HepG2 (cell line): ENCODE measurements around the gene DNAJA2. TPM values are rescaled to one million over a fixed set of nuclear protein-coding genes. Genes with fewer than 3 reads are reported as not detected.

Source experiments
- AKAP8 ChIP-seq: sonication (generic); formaldehyde crosslinking; IDR thresholded peaks from 2 replicates; pipeline ENCODE4 v1.5.1; 2020; ENCODE audit warnings: mild to moderate bottlenecking, missing genetic modification reagents
- HHEX ChIP-seq: IDR thresholded peaks from 2 replicates; pipeline ENCODE4 v1.6.1; 2016; ENCODE audit warnings: control low read depth
- HOXA9 ChIP-seq: sonication (generic); formaldehyde crosslinking; IDR thresholded peaks from 2 replicates; pipeline ENCODE4 v1.8.1; 2022; ENCODE audit warnings: missing genetic modification reagents, mild to moderate bottlenecking, moderate library complexity, borderline replicate concordance
- KLF9 ChIP-seq: IDR thresholded peaks from 2 replicates; pipeline ENCODE4 v1.6.1; 2016; ENCODE audit warnings: low read depth
- NR2F6 ChIP-seq, 2 experiments: IDR thresholded peaks; 2 replicates each; pipeline ENCODE4 v1.6.1; 2016; ENCODE audit warnings: antibody characterized with exemption in 1 of 2, mild to moderate bottlenecking in 1 of 2
- PLRG1 ChIP-seq: fragments of 450-650 bp; conservative IDR thresholded peaks from 2 replicates; pipeline ENCODE4 v1.6.1; 2016
- ZBTB46 ChIP-seq: sonication (generic); formaldehyde crosslinking; IDR thresholded peaks from 2 replicates; pipeline ENCODE4 v1.4.0; 2020; ENCODE audit warnings: mild to moderate bottlenecking, missing genetic modification reagents, borderline replicate concordance
- ZBTB7A ChIP-seq: sonication (generic); formaldehyde crosslinking; IDR thresholded peaks from 2 replicates; pipeline ENCODE4 v1.8.0; 2022; ENCODE audit warnings: mild to moderate bottlenecking, missing genetic modification reagents
- ZNF558 ChIP-seq: sonication (generic); formaldehyde crosslinking; IDR thresholded peaks from 2 replicates; pipeline ENCODE4 v1.9.0; 2022; ENCODE audit warnings: mild to moderate bottlenecking, missing genetic modification reagents, borderline replicate concordance
- ZNF619 ChIP-seq: sonication (generic); formaldehyde crosslinking; IDR thresholded peaks from 2 replicates; pipeline ENCODE4 v1.4.0; 2020; ENCODE audit warnings: mild to moderate bottlenecking, missing genetic modification reagents
- ZNF639 ChIP-seq: conservative IDR thresholded peaks from 2 replicates; pipeline ENCODE4 v1.6.1; 2018; ENCODE audit warnings: missing genetic modification reagents
- ZNF687 ChIP-seq: sonication (generic); formaldehyde crosslinking; IDR thresholded peaks from 2 replicates; pipeline ENCODE4 v1.5.1; 2020; ENCODE audit warnings: mild to moderate bottlenecking, missing genetic modification reagents, moderate library complexity
- ZNF775 ChIP-seq: sonication (generic); formaldehyde crosslinking; IDR thresholded peaks from 2 replicates; pipeline ENCODE4 v1.4.0; 2020; ENCODE audit warnings: missing genetic modification reagents, mild to moderate bottlenecking, moderate library complexity, borderline replicate concordance
- polyA plus RNA-seq, 8 experiments: library from polyadenylated mRNA; depleted of rRNA in 3 of 8; stranded (reverse) in 7 of 8; unstranded in 1 of 8; fragments of >200 nt; fragmentation: Illumina TruSeq in 4 of 8; extraction: Trizol in 4 of 8; gene quantifications; 2 replicates each; pipeline versions ENCODE4 v1.2.1 to v1.2.3, GENCODE V29; 2011 to 2016; ENCODE audit warnings: low read depth in 4 of 8, missing spikeins in 1 of 8, mixed read lengths in 1 of 8; ENCODE audit not compliant: insufficient read depth in 1 of 8
- total RNA-seq, 5 experiments: library from RNA; depleted of rRNA; stranded (reverse); fragments of >200 nt; fragmentation: Illumina TruSeq; extraction: Trizol; gene quantifications; 2 replicates each; pipeline ENCODE4 v1.2.3, GENCODE V29; 2016; ENCODE audit warnings: low read depth in 1 of 5
- TF ChIP-seq, protein P1 (sequence below): sonication (generic); formaldehyde crosslinking; IDR thresholded peaks from 2 replicates; pipeline ENCODE4 v1.4.0; 2020; ENCODE audit warnings: mild to moderate bottlenecking, missing genetic modification reagents
- TF ChIP-seq, protein P2 (sequence below): sonication (generic); formaldehyde crosslinking; IDR thresholded peaks from 2 replicates; pipeline ENCODE4 v1.8.1; 2023; ENCODE audit warnings: mild to moderate bottlenecking, missing genetic modification reagents, borderline replicate concordance
- TF ChIP-seq, protein P3 (sequence below): sonication (generic); formaldehyde crosslinking; IDR thresholded peaks from 2 replicates; pipeline ENCODE4 v1.4.0; 2020; ENCODE audit warnings: missing genetic modification reagents
- TF ChIP-seq, protein P4 (sequence below): sonication (generic); formaldehyde crosslinking; IDR thresholded peaks from 2 replicates; pipeline ENCODE4 v1.8.0; 2022; ENCODE audit warnings: mild to moderate bottlenecking, missing genetic modification reagents; ENCODE audit not compliant: insufficient replicate concordance

DNAJA2 gene
- total and polyA plus RNA-seq, 2 of the 13 experiments (the other 11 are each of a cell fraction or from before 2014, with no cell fraction given) = 25.4 to 176 TPM

GRCh38 chr16:46948548-46949166, 24.8 kb downstream of the DNAJA2 start (continued):
- TF ChIP-seq, protein P1, sequence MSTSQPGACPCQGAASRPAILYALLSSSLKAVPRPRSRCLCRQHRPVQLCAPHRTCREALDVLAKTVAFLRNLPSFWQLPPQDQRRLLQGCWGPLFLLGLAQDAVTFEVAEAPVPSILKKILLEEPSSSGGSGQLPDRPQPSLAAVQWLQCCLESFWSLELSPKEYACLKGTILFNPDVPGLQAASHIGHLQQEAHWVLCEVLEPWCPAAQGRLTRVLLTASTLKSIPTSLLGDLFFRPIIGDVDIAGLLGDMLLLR (CRISPR knock-in tag) = no peak
- no peak for TF ChIP-seq PLRG1
- no peak for TF ChIP-seq ZNF639 (CRISPR knock-in tag)
- TF ChIP-seq ZNF775 = no peak
- TF ChIP-seq KLF9 (CRISPR knock-in tag) = 0 out of 2 replicates have a peak, but pooled peaks have one; percentile 40
- no peak for TF ChIP-seq HHEX
- TF ChIP-seq ZNF619 (CRISPR knock-in tag) = no peak; the same call in 1 of the 2 replicates
- TF ChIP-seq ZBTB7A (CRISPR knock-in tag) = peak; percentile 78; the same call in 1 of the 2 replicates
- TF ChIP-seq, protein P2, sequence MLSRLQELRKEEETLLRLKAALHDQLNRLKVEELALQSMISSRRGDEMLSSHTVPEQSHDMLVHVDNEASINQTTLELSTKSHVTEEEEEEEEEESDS (CRISPR knock-in tag) = 0 out of 2 replicates have a peak, but pooled peaks have one; percentile 44
- peak; percentile 16; the same call in 1 of the 2 replicates for TF ChIP-seq NR2F6 (IDR thresholded peaks at IDR 0.05)
- TF ChIP-seq NR2F6 (CRISPR knock-in tag; IDR thresholded peaks at IDR 0.05) = no peak
- peak; percentile 26; the same call in 1 of the 2 replicates for TF ChIP-seq ZNF687 (CRISPR knock-in tag)
- peak; percentile 29; the same call in 1 of the 2 replicates for TF ChIP-seq AKAP8 (CRISPR knock-in tag)
- TF ChIP-seq ZBTB46 (CRISPR knock-in tag) = no peak
- TF ChIP-seq, protein P3, sequence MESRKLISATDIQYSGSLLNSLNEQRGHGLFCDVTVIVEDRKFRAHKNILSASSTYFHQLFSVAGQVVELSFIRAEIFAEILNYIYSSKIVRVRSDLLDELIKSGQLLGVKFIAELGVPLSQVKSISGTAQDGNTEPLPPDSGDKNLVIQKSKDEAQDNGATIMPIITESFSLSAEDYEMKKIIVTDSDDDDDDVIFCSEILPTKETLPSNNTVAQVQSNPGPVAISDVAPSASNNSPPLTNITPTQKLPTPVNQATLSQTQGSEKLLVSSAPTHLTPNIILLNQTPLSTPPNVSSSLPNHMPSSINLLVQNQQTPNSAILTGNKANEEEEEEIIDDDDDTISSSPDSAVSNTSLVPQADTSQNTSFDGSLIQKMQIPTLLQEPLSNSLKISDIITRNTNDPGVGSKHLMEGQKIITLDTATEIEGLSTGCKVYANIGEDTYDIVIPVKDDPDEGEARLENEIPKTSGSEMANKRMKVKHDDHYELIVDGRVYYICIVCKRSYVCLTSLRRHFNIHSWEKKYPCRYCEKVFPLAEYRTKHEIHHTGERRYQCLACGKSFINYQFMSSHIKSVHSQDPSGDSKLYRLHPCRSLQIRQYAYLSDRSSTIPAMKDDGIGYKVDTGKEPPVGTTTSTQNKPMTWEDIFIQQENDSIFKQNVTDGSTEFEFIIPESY (CRISPR knock-in tag) = 0 out of 2 replicates have a peak, but pooled peaks have one; percentile 8
- TF ChIP-seq ZNF558 = no peak
- TF ChIP-seq, protein P4, sequence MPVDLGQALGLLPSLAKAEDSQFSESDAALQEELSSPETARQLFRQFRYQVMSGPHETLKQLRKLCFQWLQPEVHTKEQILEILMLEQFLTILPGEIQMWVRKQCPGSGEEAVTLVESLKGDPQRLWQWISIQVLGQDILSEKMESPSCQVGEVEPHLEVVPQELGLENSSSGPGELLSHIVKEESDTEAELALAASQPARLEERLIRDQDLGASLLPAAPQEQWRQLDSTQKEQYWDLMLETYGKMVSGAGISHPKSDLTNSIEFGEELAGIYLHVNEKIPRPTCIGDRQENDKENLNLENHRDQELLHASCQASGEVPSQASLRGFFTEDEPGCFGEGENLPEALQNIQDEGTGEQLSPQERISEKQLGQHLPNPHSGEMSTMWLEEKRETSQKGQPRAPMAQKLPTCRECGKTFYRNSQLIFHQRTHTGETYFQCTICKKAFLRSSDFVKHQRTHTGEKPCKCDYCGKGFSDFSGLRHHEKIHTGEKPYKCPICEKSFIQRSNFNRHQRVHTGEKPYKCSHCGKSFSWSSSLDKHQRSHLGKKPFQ (CRISPR knock-in tag) = no peak
- no peak for TF ChIP-seq HOXA9 (CRISPR knock-in tag)
